Islet of Langerhans (tissue), 1 donor: ENCODE measurements around the gene DNMT1.
"Not testable (repeated sequence)": the region's sequence is repeated elsewhere in the genome, so short reads cannot be mapped to it uniquely, and the experiment has no call there.

Source experiments
- FAIRE-seq: peaks from one replicate; lab custom pipeline; 2011; peaks lifted over from hg19 to GRCh38; lab: Jason Lieb, UNC

DNMT1 gene

GRCh38 chr19:10194500-10195198 lies at the start of gene DNMT1:
TSS of gene DNMT1 (minus strand) at chr19:10194953. CDS start at chr19:10194899, 54 bp downstream.
- no peak for FAIRE-seq

DNA sequence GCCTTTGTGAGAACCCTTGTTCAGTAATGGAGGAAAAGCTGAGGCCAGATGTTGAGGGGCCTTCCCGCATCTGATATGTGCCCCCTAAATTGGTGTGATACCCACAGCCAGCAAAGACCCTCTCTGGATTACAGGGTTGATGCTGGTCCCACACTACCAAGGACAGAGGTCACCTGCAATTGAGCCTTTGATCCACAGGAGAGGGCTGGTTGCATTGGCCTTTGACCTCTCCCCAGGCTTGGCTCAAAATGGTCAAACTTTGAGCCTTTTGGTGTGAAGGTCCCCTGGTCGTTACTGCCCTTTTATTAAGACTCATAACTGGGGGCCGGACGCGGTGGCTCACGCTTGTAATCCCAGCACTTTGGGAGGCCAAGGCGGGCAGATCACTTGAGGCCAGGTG lies 48.9 kb upstream of the DNMT1 start:
- no peak for FAIRE-seq

GRCh38 chr19:10241826-10242449 lies 47.2 kb upstream of the DNMT1 start:
- FAIRE-seq, result not testable (repeated sequence)

DNA sequence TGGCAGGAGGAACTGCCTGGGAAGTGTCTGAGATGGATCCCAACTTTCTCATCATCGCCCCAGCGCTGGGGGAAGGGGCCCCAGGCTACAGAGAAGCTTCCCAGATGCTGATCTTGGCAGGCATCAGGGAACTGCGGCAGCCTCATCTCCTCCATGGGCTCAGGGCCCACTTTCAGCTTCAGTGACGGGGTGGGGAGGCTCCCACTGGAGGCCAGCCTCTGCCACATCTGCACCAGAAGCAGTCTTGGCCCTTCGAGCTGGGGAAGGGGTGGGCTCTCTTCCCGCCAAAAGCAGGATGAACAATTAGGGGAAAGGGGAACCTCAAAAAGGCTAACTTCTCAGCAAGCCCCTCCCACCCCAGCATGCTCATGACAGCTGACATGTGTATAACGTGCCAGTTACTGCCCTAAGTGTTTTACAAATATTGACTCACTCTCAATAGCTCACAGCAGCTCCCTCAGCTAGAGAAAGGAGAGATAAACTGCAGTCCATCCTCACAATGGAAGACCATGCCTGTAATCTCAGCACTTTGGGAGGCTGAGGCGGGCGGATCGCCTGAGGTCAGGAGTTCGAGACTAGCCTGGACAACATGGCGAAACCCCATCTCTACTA lies 43.5 kb upstream of the DNMT1 start:
- peak; percentile 75 for FAIRE-seq

- no peak for FAIRE-seq
These were observed 42.9 kb upstream of the DNMT1 start for GRCh38 chr19:10237702-10238101.

DNA sequence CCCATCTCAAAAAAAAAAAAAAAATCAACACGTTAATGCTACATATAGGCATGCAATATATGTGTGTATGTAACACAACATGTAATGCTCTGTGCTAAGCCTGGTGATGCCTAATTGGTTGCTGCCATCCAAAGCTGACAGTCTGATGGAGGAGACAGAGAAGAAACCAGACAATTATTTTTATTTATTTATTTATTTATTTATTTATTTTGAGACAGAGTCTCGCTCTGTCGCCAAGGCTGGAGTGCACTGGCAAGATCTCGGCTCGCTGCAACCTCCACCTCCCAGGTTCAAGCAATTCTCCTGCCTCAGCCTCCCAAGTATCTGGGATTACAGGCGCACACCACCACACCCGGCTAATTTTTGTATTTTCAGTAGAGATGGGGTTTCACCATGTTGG lies 40.7 kb upstream of the DNMT1 start:
- FAIRE-seq, result not testable (repeated sequence)

- no peak for FAIRE-seq
These were observed 40.2 kb upstream of the DNMT1 start for GRCh38 chr19:10235003-10235402.

DNA sequence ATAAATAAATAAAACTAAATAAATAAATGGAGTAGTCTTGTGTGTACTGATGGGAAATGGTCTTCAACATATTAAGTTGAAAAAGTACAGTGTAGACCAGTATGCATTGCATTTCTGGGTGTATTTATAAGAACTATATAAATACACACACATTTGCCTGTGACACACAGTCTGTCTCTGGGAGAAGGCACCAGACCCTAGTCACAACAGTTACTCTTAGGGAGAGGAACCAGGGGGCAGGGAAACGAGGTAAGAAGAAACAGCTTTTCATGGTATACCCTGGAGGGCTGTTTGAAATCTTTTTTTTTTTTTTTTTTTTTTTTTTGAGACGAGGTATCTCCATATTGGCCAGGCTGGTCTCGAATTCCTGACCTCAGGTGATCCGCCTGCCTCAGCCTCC lies 39.2 kb upstream of the DNMT1 start:
- no peak for FAIRE-seq

GRCh38 chr19:10231612-10232228 lies 37.0 kb upstream of the DNMT1 start:
- no peak for FAIRE-seq

- no peak for FAIRE-seq
These were observed 36.3 kb upstream of the DNMT1 start, which contains the start of gene S1PR2 for GRCh38 chr19:10230861-10231611. TSS of gene S1PR2 (minus strand) at chr19:10231331. CDS start at chr19:10224905, 6,426 bp downstream.

GRCh38 chr19:10230173-10230860 lies 35.6 kb upstream of the DNMT1 start:
- no peak for FAIRE-seq

DNA sequence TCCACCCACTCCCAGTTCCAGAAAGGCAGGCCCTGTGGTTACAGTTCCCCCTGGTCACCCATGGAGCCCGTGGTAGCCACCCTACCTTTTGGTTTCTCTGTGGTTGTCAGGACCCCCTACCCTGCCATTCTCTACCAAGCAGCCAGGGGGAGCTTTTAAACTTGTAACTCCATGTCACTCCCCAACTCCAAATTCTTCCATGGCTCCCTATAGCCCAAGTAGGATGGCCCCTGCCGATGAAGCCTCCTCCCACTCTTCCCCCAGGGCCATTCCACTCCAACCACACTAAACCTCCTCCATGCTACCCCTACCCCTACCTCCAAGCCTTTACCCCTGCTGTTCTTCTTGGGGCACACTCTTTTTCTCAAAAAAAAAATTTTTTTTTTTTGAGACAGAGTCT lies 34.2 kb upstream of the DNMT1 start:
- FAIRE-seq, result no peak

GRCh38 chr19:10228393-10228792 lies 33.6 kb upstream of the DNMT1 start:
- no peak for FAIRE-seq

GRCh38 chr19:10227026-10227971 lies 32.5 kb upstream of the DNMT1 start:
- FAIRE-seq, result no peak

DNA sequence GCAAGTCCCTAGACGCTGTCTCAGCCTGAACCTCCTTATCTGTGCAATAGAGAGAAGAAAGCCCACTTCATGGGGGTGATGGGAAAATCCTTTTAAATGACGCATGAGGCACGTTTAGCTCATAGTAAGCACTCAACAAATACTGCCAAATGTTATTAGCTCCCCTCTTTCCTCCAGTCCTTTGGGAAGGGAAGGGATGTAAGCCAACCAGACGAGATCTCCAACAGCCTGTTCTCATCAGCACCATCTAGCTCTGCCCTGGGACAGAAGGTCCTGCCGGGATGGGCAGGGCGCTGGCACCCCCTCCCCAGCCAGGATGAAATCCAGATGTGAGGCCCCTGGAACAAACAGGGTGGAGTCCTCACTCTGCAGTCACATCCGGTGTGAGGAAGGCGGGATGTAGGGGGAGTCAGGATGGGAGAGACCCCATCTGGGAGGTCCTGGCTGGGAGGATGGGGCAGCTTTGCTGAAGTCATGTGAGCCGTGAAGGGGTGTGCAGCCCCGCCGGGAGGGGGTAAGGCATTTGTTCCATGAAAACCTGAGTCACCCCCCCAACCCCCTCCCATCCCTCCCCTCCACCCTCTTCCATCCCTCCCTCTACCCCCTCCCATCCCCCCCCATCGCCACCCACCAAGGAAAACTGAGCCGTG lies 31.7 kb upstream of the DNMT1 start:
- no peak for FAIRE-seq

- FAIRE-seq, result no peak
These were observed 31.2 kb upstream of the DNMT1 start for GRCh38 chr19:10226021-10226375.

DNA sequence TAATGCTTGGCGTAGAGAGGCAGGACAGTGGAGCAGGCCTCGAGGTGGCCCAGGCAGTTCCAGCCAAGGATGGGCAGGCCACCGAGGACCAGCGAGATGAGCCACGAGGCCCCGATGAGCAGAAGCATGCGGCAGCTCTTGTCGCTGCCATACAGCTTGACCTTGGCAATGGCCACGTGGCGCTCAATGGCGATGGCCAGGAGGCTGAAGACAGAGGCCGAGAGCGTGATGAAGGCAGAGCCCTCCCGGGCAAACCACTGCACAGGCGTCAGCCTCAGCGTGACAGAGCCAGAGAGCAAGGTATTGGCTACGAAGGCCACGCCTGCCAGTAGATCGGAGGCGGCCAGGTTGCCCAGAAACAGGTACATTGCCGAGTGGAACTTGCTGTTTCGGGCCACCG lies 29.6 kb upstream of the DNMT1 start:
- no peak for FAIRE-seq

GRCh38 chr19:10223488-10224213 lies 28.9 kb upstream of the DNMT1 start:
- FAIRE-seq, result no peak

DNA sequence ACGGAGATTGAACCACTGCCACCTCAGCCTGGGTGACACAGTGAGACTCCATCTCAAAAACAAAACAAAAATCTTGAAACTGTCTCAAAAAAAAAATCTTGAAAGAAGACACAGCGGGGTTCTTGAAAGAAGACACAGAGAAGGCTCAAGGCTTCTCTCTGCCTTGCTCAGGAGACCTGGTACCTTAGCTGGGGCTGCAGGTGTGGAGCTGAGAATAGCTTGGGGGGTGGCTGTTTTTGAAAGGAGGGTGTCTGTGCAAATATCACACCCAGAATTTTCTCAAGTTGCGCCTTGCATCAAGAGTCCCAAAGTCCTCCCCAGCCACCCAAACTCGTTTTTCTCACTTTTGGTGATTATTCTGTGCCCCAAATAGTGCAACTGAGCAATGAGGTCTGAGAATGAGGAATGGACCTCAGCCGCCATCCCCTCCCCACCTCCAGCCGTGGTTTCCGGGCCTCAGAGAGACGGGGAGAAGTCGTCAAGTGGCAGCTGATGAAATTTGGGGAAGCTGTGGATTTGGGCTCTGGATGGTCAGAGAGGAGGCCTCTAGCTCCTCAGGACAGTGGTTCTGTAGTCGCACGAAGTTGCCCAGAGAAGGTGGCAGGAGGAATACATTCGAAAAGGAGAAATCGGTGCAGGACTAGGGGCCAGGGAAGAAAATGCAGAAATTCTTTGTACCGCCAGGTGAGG lies 27.6 kb upstream of the DNMT1 start:
- FAIRE-seq, result no peak
